ENCODE data around the gene LHFPL2.

DNA sequence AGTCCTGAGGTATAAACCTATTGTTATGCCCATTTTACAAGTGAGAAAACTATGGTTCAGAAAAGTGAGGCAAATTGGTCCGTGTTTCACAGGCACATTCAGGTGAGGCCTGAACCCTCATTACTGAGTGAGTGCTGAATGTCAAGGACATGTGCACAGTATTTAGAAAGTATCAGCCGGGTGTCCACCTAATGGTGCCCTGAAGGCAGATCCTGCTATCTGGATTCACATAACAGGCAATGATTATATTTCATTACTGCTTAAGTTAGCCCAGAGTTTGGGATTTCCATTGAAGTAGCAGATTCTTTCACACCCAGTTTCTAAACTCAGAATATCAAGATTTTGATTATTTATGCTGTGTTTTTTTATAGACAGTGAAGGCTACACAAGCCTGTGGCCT is 142.7 kb downstream of the LHFPL2 start:
- no peak for TF ChIP-seq SUZ12 (IDR thresholded peaks at IDR 0.05)
- no peak for TF ChIP-seq SP1 (IDR thresholded peaks at IDR 0.05)
- no peak for TF ChIP-seq FOXK2 (IDR thresholded peaks at IDR 0.05)
- TF ChIP-seq TARDBP (IDR thresholded peaks at IDR 0.05), result no peak
- TF ChIP-seq HDGF (IDR thresholded peaks at IDR 0.05; ENCODE audit: borderline replicate concordance), result no peak
- TF ChIP-seq FOXM1 (IDR thresholded peaks at IDR 0.05; ENCODE audit: borderline replicate concordance), result no peak
- TF ChIP-seq BHLHE40 (IDR thresholded peaks at IDR 0.05; ENCODE audit: borderline replicate concordance), result no peak
- no peak for TF ChIP-seq L3MBTL2 (conservative IDR thresholded peaks at IDR 0.05)
- TF ChIP-seq ZNF384 (IDR thresholded peaks at IDR 0.05), result no peak
- TF ChIP-seq ARNT (IDR thresholded peaks at IDR 0.05), result no peak
- no peak for TF ChIP-seq ELF4 (IDR thresholded peaks at IDR 0.05)
